BLaER1 (cell line): Measurements from ENCODE around the gene ELANE.

Experiments
- H3K27ac ChIP-seq: shearing (Covaris generic); formaldehyde crosslinking; 2 replicates; pipeline ENCODE4 v1.8.1; 2022
- H3K27me3 ChIP-seq: shearing (Covaris generic); formaldehyde crosslinking; 2 replicates; pipeline ENCODE4 v1.8.1; 2022
- H3K36me3 ChIP-seq: shearing (Covaris generic); formaldehyde crosslinking; 2 replicates; pipeline ENCODE4 v1.8.1; 2022
- H3K4me1 ChIP-seq: shearing (Covaris generic); formaldehyde crosslinking; 2 replicates; pipeline ENCODE4 v1.8.1; 2022
- H3K4me2 ChIP-seq: shearing (Covaris generic); formaldehyde crosslinking; 2 replicates; pipeline ENCODE4 v1.8.1; 2022
- H3K4me3 ChIP-seq: shearing (Covaris generic); formaldehyde crosslinking; 2 replicates; pipeline ENCODE4 v1.8.1; 2022
- H3K9ac ChIP-seq: shearing (Covaris generic); formaldehyde crosslinking; 2 replicates; pipeline ENCODE4 v1.8.1; 2022
- H3K9me3 ChIP-seq: shearing (Covaris generic); formaldehyde crosslinking; 2 replicates; pipeline ENCODE4 v1.8.1; 2022
- H4K20me1 ChIP-seq: shearing (Covaris generic); formaldehyde crosslinking; 2 replicates; pipeline ENCODE4 v1.8.1; 2022
- Cebpa-rat ChIP-seq: shearing (Covaris generic); IDR thresholded peaks from 2 replicates; pipeline ENCODE4 v1.8.1; 2022

ELANE gene

GRCh38 chr19:854549-854948 is 2.4 kb downstream of the ELANE start:
- Histone ChIP-seq H3K27ac (no peak overlapping the region), H3K4me3 (no peak overlapping the region), H3K27me3 (peaks cover 54% of the 10 kb centered on the region), H3K36me3 (no peaks in the 10 kb centered on the region), H3K4me2 (no peak overlapping the region), H3K4me1 (peaks cover 10% of the 10 kb centered on the region; the same call in 1 of the 2 replicates), H4K20me1 (peaks cover 11% of the 10 kb centered on the region), H3K9ac (no peak overlapping the region), H3K9me3 (peaks cover 10% of the 10 kb centered on the region)
- TF ChIP-seq Cebpa-rat, result no peak

- TF ChIP-seq Cebpa-rat, result no peak
- H3K4me2 ChIP-seq, result no peak overlapping the region
- peaks cover 16% of the 10 kb centered on the region for H4K20me1 ChIP-seq
- H3K27ac ChIP-seq, result no peak overlapping the region
- no peaks in the 10 kb centered on the region for H3K36me3 ChIP-seq
- no peak overlapping the region for H3K9ac ChIP-seq
- peaks cover 55% of the 10 kb centered on the region for H3K27me3 ChIP-seq
- H3K4me3 ChIP-seq, result no peak overlapping the region
- H3K9me3 ChIP-seq, result peaks cover 10% of the 10 kb centered on the region
- peaks cover 15% of the 10 kb centered on the region; the same call in 1 of the 2 replicates for H3K4me1 ChIP-seq
Measured at GRCh38 chr19:855142-855541, 3.0 kb downstream of the ELANE start.

- Histone ChIP-seq H4K20me1 (peaks cover 16% of the 10 kb centered on the region), H3K4me2 (no peak overlapping the region), H3K4me1 (peaks cover 17% of the 10 kb centered on the region), H3K4me3 (no peak overlapping the region), H3K9me3 (peaks cover 10% of the 10 kb centered on the region), H3K36me3 (no peaks in the 10 kb centered on the region), H3K27ac (no peak overlapping the region), H3K9ac (no peak overlapping the region), H3K27me3 (peaks cover 55% of the 10 kb centered on the region)
- no peak for TF ChIP-seq Cebpa-rat
Measured at GRCh38 chr19:855566-856120, 3.5 kb downstream of the ELANE start.

- peaks cover 52% of the 10 kb centered on the region for H3K27me3 ChIP-seq
- H3K4me3 ChIP-seq, result no peak overlapping the region
- H3K9me3 ChIP-seq, result peaks cover 10% of the 10 kb centered on the region
- no peak for TF ChIP-seq Cebpa-rat
- H3K9ac ChIP-seq, result no peak overlapping the region
- no peak overlapping the region for H3K27ac ChIP-seq
- peaks cover 27% of the 10 kb centered on the region for H3K4me1 ChIP-seq
- no peak overlapping the region for H3K4me2 ChIP-seq
- H3K36me3 ChIP-seq, result no peaks in the 10 kb centered on the region
- peaks cover 16% of the 10 kb centered on the region for H4K20me1 ChIP-seq
Measured at GRCh38 chr19:858284-858683, 6.2 kb downstream of the ELANE start.

- Histone ChIP-seq H3K4me1 (peaks cover 36% of the 10 kb centered on the region), H3K9me3 (peaks cover 10% of the 10 kb centered on the region), H4K20me1 (peaks cover 16% of the 10 kb centered on the region), H3K4me3 (peak within 1 kb of the TSS; percentile 57), H3K36me3 (no peaks in the 10 kb centered on the region), H3K9ac (no peak within 1 kb of the TSS), H3K4me2 (peak within 1 kb of the TSS; percentile 65), H3K27me3 (peaks cover 54% of the 10 kb centered on the region), H3K27ac (no peak within 1 kb of the TSS)
- no peak for TF ChIP-seq Cebpa-rat
Measured at GRCh38 chr19:858868-859843, 7.1 kb downstream of the ELANE start, which contains the start of gene CFD. Gene CFD, plus strand, starts transcription at chr19:859664. Its CDS starts 26 bp downstream, at chr19:859690.

- H3K4me3 ChIP-seq, result no peak overlapping the region
- H3K4me2 ChIP-seq, result peak overlapping the region; percentile 39
- H3K4me1 ChIP-seq, result peaks cover 48% of the 10 kb centered on the region
- peaks cover 54% of the 10 kb centered on the region for H3K27me3 ChIP-seq
- no peak overlapping the region for H3K27ac ChIP-seq
- no peak overlapping the region for H3K9ac ChIP-seq
- H3K9me3 ChIP-seq, result peaks cover 10% of the 10 kb centered on the region
- no peak for TF ChIP-seq Cebpa-rat
- H3K36me3 ChIP-seq, result no peaks in the 10 kb centered on the region
- H4K20me1 ChIP-seq, result peaks cover 16% of the 10 kb centered on the region
Measured at GRCh38 chr19:861141-861755, 9.1 kb downstream of the ELANE start.

- H3K27me3 ChIP-seq, result peaks cover 54% of the 10 kb centered on the region
- H3K9ac ChIP-seq, result no peak overlapping the region
- H3K4me2 ChIP-seq, result peak overlapping the region; percentile 92; the same call in 1 of the 2 replicates
- no peak overlapping the region for H3K4me3 ChIP-seq
- H4K20me1 ChIP-seq, result peaks cover 16% of the 10 kb centered on the region
- H3K9me3 ChIP-seq, result peaks cover 10% of the 10 kb centered on the region
- peaks cover 51% of the 10 kb centered on the region for H3K4me1 ChIP-seq
- no peak overlapping the region for H3K27ac ChIP-seq
- no peaks in the 10 kb centered on the region for H3K36me3 ChIP-seq
- TF ChIP-seq Cebpa-rat, result no peak
Measured at GRCh38 chr19:861756-862580, 9.9 kb downstream of the ELANE start.

- H3K9ac ChIP-seq, result no peak overlapping the region
- no peak for TF ChIP-seq Cebpa-rat
- peaks cover 3% of the 10 kb centered on the region for H3K36me3 ChIP-seq
- peak overlapping the region; percentile 60 for H3K4me3 ChIP-seq
- H3K4me2 ChIP-seq, result peak overlapping the region; percentile 92
- peaks cover 50% of the 10 kb centered on the region for H3K27me3 ChIP-seq
- H3K9me3 ChIP-seq, result peaks cover 10% of the 10 kb centered on the region
- H3K27ac ChIP-seq, result no peak overlapping the region
- H3K4me1 ChIP-seq, result peaks cover 56% of the 10 kb centered on the region
- H4K20me1 ChIP-seq, result peaks cover 16% of the 10 kb centered on the region
Measured at GRCh38 chr19:862581-863314, 10.6 kb downstream of the ELANE start.

GRCh38 chr19:863315-863620 is 11.2 kb downstream of the ELANE start:
- TF ChIP-seq Cebpa-rat, result no peak
- Histone ChIP-seq H3K9ac (0 out of 2 replicates have a peak overlapping the region, but pooled peaks have one; percentile 41), H3K27me3 (peaks cover 45% of the 10 kb centered on the region), H3K27ac (no peak overlapping the region), H3K4me1 (peaks cover 59% of the 10 kb centered on the region), H3K36me3 (peaks cover 8% of the 10 kb centered on the region), H3K4me3 (peak overlapping the region; percentile 60), H3K4me2 (peak overlapping the region; percentile 92), H4K20me1 (peaks cover 16% of the 10 kb centered on the region), H3K9me3 (peaks cover 9% of the 10 kb centered on the region)
